Gastroesophageal sphincter (tissue), 4 donors: ENCODE data around the gene ZDHHC12. TPM values are rescaled to one million over a fixed set of nuclear protein-coding genes. Genes with fewer than 3 reads are reported as not detected.
A peak's percentile ranks its signal among the peaks of the same experiment; 100 is the strongest.

ENCODE experiments used
- ATAC-seq: fragments of 150-250 bp; one replicate; pipeline ENCODE4 v1.9.1; 2016; ENCODE audit warnings: mild to moderate bottlenecking, moderate library complexity
- H3K27ac ChIP-seq, 4 donors: fragments of 200-600 bp; sonication (generic) in 3 of 4; 1 replicate in 3 of 4; 2 replicates in 1 of 4; pipeline ENCODE4 v1.5.1; 2016 to 2019
- H3K27me3 ChIP-seq: fragments of 200-600 bp; sonication (generic); one replicate; pipeline ENCODE4 v1.5.1; 2019
- H3K36me3 ChIP-seq, 2 donors: fragments of 200-600 bp; sonication (generic); one replicate each; pipeline ENCODE4 v1.5.1; 2019; ENCODE audit warnings: control low read depth in 1 of 2
- H3K4me1 ChIP-seq, 3 donors: fragments of 200-600 bp; sonication (generic); 1 replicate in 2 of 3; 2 replicates in 1 of 3; pipeline ENCODE4 v1.5.1; 2016 to 2019; ENCODE audit warnings: control low read depth in 2 of 3
- H3K4me3 ChIP-seq, 2 donors: fragments of 200-600 bp; sonication (generic); one replicate each; pipeline ENCODE4 v1.5.1; 2019; ENCODE audit warnings: mild to moderate bottlenecking in 1 of 2, moderate library complexity in 1 of 2
- H3K9me3 ChIP-seq, 3 donors: fragments of 200-600 bp; sonication (generic); one replicate each; pipeline ENCODE4 v1.5.1; 2017 to 2019; ENCODE audit warnings: control low read depth in 2 of 3
- EP300 ChIP-seq: sonication (generic); formaldehyde crosslinking; IDR thresholded peaks from one replicate; pipeline ENCODE4 v1.6.1; 2017; ENCODE audit warnings: antibody characterized with exemption, mild to moderate bottlenecking
- POLR2A ChIP-seq, 2 donors: fragments of 450-650 bp; IDR thresholded peaks; one replicate each; pipeline ENCODE4 v1.6.1; 2017; ENCODE audit warnings: antibody characterized with exemption in 2 of 2, mild to moderate bottlenecking in 2 of 2, moderate library complexity in 1 of 2
- POLR2AphosphoS5 ChIP-seq: sonication (generic); formaldehyde crosslinking; IDR thresholded peaks from one replicate; pipeline ENCODE4 v1.6.1; 2017; ENCODE audit warnings: antibody characterized with exemption
- WGBS, 2 donors: methylation state at CpG; one replicate each; pipeline ENCODE4 v1.1.5; 2018; ENCODE audit warnings: low coverage in 1 of 2; 5-methylcytosine and 5-hydroxymethylcytosine counted together
- total RNA-seq, 4 donors: library from RNA; depleted of rRNA; stranded (reverse); fragments of >200 nt; gene quantifications; one replicate each; pipeline ENCODE4 v1.1.0, GENCODE V29; 2016
- TF ChIP-seq, protein P1 (sequence below), 4 experiments: fragments of 200-600 bp in 2 of 4; fragments of 450-650 bp in 2 of 4; sonication (generic) in 1 of 4; IDR thresholded peaks; one replicate each; pipeline ENCODE4 v1.5.1; 2017 to 2019; ENCODE audit warnings: antibody characterized with exemption in 4 of 4, mild to moderate bottlenecking in 2 of 4, moderate library complexity in 2 of 4

The ZDHHC12 gene
- total RNA-seq, 4 donors from 2014 or later: 19.5 to 24.5 (median 22.2) TPM

GRCh38 chr9:128727640-128728248 lies 3.8 kb upstream of the ZDHHC12 start:
- peaks cover 0 to 20% (median 0%) of the 10 kb centered on the region in 3 donors for H3K4me1 ChIP-seq
- no peaks in the 10 kb centered on the region for H3K9me3 ChIP-seq
- H3K27me3 ChIP-seq: no peaks in the 10 kb centered on the region
- TF ChIP-seq POLR2AphosphoS5 (no peak), POLR2A (IDR thresholded peaks at IDR 0.05) (no peak), EP300 (no peak)
- TF ChIP-seq, protein P1, sequence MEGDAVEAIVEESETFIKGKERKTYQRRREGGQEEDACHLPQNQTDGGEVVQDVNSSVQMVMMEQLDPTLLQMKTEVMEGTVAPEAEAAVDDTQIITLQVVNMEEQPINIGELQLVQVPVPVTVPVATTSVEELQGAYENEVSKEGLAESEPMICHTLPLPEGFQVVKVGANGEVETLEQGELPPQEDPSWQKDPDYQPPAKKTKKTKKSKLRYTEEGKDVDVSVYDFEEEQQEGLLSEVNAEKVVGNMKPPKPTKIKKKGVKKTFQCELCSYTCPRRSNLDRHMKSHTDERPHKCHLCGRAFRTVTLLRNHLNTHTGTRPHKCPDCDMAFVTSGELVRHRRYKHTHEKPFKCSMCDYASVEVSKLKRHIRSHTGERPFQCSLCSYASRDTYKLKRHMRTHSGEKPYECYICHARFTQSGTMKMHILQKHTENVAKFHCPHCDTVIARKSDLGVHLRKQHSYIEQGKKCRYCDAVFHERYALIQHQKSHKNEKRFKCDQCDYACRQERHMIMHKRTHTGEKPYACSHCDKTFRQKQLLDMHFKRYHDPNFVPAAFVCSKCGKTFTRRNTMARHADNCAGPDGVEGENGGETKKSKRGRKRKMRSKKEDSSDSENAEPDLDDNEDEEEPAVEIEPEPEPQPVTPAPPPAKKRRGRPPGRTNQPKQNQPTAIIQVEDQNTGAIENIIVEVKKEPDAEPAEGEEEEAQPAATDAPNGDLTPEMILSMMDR (IDR thresholded peaks at IDR 0.05): no peak
- peaks cover 0 to 33% of the 10 kb centered on the region in 2 donors for H3K36me3 ChIP-seq
- no peak overlapping the region for H3K4me3 ChIP-seq
- no peak for ATAC-seq
- no peak overlapping the region for H3K27ac ChIP-seq
- WGBS, 2 donors: 80% methylated on average over 1 to 5 of the region's 5 CpGs

- Histone ChIP-seq H3K27ac (peak overlapping the region; percentile 27 to 83 (median 80)), H3K27me3 (no peaks in the 10 kb centered on the region), H3K9me3 (no peaks in the 10 kb centered on the region), H3K4me3 (peak overlapping the region; percentile 34 to 58), H3K4me1 (peaks cover 0 to 21% (median 0%) of the 10 kb centered on the region in 3 donors), H3K36me3 (peaks cover 0 to 23% of the 10 kb centered on the region in 2 donors)
- TF ChIP-seq POLR2A (IDR thresholded peaks at IDR 0.05): peak in 1 of 2 donors; percentile 25
- TF ChIP-seq, protein P1 (IDR thresholded peaks at IDR 0.05): no peak
- peak; percentile 68 for ATAC-seq
- 0 to 8% methylated on average over 1 to 10 of the region's 10 CpGs for WGBS, 2 donors
These were observed 851 bp upstream of the ZDHHC12 start for GRCh38 chr9:128724744-128725211.

GRCh38 chr9:128723352-128723865 lies 518 bp downstream of the ZDHHC12 start:
- Histone ChIP-seq H3K27ac (peak overlapping the region; percentile 27 to 83 (median 80)), H3K4me3 (peak overlapping the region; percentile 34 to 58), H3K36me3 (peaks cover 0 to 20% of the 10 kb centered on the region in 2 donors), H3K27me3 (no peaks in the 10 kb centered on the region), H3K9me3 (no peaks in the 10 kb centered on the region), H3K4me1 (peaks cover 0 to 21% (median 0%) of the 10 kb centered on the region in 3 donors)
- WGBS, 2 donors: 18 to 33% methylated on average over 4 to 7 of the region's 7 CpGs
- TF ChIP-seq EP300 (no peak), POLR2A (IDR thresholded peaks at IDR 0.05) (no peak), POLR2AphosphoS5 (no peak)
- TF ChIP-seq, protein P1 (IDR thresholded peaks at IDR 0.05): no peak
- ATAC-seq: no peak

DNA sequence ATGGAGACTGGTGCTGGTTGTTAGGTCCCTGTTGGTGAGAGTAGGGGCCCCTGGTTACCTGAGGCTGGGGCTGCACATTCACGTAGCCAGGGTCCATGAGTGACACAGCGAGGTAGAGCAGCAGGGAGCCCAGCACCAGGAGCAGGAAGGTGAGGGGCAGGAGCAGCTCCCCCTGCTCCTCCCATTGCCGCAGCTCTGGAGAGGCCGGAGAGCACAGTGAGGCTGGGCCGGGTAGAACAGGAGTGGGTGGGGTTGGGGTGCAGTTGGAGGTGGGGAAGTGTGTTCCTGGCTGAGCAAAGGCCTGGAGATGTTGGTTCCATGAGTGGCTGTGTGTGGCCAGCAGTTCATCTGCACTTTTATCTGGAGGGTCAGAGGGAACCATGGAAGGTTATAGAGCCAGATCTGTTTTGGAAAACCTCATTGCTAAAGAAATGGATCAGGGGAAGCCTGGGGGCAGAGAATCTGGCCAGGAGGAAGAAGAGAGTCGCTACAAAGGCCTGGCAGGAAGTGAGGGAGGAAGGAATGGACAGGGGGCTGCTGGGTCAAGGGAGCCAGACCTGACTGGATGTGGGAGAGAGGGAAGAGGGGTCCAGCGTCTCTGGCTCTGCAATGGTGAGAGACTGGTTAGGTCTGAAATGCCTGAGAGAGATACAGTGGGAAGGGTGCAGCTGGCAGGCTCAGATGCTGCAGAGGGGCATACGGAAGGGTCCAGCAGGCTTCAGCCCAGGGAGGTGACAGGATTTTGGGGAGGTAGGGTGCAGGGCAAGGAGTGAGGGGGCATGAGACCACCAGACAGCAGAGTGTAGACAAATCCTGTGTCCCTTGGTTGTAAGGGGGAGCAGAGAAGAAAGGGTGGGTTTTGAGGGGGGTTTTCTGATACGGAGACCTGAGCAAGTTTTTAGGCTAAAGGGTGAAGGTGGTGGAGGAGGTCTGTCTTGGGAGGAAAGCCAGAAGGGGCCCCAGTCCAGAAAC lies 1.3 kb downstream of the ZDHHC12 start:
- Histone ChIP-seq H3K27me3 (no peaks in the 10 kb centered on the region), H3K9me3 (no peaks in the 10 kb centered on the region), H3K27ac (peak overlapping the region in 3 of 4 donors; percentile 79 to 83 (median 82)), H3K4me3 (no peak overlapping the region), H3K36me3 (peaks cover 0 to 20% of the 10 kb centered on the region in 2 donors), H3K4me1 (peaks cover 0 to 21% (median 0%) of the 10 kb centered on the region in 3 donors)
- whole genome bisulfite sequencing, 2 donors: 41 to 44% methylated on average over 3 to 4 of the region's 9 CpGs
- no peak for ATAC-seq
- TF ChIP-seq EP300 (no peak), POLR2AphosphoS5 (no peak), POLR2A (IDR thresholded peaks at IDR 0.05) (no peak)
- TF ChIP-seq, protein P1 (IDR thresholded peaks at IDR 0.05): no peak
